Stromal cell of bone marrow (primary cell): ENCODE data around the gene FGD6.
"Not testable (repeated sequence)": the region's sequence is repeated elsewhere in the genome, so short reads cannot be mapped to it uniquely, and the experiment has no call there.

Source experiments
- DNase-seq: peaks from one replicate; pipeline ENCODE4 v3.0.0-alpha.2; 2012; ENCODE audit warnings: low read depth

Gene FGD6

GRCh38 chr12:95178136-95178535, 39.1 kb downstream of the FGD6 start:
- no peak for DNase-seq

DNA sequence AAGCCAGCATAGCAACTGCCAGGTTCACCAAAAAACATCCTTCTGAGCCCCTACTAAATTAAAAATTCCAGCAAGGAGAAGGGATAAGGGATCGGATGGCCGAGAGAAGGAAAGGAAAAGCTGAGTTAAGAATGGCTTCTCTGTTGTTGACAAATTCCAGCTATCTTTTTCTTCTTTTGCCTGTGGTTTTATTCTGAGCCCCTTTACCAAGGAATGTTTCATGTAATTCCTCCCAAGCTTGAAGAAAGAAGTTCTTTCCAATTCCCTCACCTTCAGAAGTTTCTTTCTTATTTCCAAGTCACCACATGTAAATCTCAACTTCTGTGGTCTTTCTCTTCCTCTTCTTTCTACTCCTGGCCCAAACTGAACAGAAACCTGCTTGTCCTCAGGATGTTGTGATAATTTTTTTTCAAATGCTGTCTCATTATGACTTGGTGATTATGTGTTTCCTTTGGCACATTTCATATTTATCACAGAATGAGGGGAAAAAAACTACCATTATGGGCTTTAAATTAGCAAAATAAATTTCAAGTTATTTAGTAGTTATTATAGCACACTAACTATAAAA, 40.0 kb downstream of the FGD6 start:
- DNase-seq: no peak

- peak; percentile 14 for DNase-seq
Observed at GRCh38 chr12:95173392-95174251, 43.6 kb downstream of the FGD6 start.

DNA sequence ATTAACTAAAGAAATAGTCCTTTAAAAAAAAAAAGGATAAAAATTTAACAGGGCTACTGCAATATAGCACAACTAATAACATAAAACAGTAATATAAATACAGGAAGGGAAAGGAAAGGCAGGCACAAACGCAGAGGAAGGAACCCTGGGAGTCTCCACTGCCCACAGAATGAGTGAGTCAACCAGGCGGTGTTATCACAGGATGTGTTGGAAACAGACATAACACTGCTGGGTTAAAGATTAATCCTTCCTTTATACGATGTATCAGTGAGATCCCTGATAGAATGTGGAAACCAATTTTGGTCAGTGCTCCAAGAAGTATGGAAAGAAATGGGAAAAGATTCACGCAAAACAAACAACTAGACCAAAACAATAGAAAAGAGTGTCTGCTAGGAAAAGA, 47.9 kb downstream of the FGD6 start:
- peak; percentile 62 for DNase-seq

GRCh38 chr12:95168746-95169145, 48.5 kb downstream of the FGD6 start:
- no peak for DNase-seq

- no peak for DNase-seq
Observed at GRCh38 chr12:95164656-95165055, 52.6 kb downstream of the FGD6 start.

GRCh38 chr12:95158919-95159318, 58.3 kb downstream of the FGD6 start:
- no peak for DNase-seq

DNA sequence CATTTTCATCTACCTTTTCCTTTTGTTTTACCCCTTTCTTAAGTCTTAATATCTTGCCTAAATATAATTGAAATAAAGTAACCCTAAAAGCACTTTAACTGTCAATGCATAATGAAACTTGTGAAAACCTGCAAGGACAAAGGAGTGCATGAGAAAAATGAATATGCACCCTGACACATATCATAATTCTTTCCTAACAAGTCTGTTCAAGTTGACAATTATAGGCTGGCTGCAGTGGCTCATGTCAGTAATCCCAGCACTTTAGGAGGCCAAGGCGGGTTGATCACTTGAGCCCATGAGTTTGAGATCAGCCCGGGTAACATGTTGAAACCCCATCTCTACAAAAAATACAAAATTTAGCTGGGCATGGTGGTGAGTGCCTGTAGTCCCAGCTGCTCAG, 65.4 kb downstream of the FGD6 start:
- DNase-seq: no peak

DNA sequence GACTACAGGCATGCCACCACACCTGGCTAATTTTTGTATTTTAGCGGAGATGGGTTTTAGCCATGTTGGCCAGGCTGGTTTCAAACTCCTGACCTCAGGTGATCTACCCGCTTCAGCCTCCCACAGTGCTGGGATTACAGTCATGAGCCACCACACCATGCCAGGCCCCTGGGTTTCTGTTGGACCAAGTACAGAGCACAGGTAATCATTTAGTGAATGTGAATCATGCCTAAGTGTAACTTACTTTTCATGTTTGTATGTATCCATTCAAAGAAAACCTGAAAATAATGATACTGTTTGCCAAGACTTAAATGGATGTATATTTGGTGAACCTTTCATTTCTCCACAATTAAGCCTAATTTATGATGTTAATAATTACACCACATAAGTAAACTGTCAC, 65.9 kb downstream of the FGD6 start:
- DNase-seq: no peak

DNA sequence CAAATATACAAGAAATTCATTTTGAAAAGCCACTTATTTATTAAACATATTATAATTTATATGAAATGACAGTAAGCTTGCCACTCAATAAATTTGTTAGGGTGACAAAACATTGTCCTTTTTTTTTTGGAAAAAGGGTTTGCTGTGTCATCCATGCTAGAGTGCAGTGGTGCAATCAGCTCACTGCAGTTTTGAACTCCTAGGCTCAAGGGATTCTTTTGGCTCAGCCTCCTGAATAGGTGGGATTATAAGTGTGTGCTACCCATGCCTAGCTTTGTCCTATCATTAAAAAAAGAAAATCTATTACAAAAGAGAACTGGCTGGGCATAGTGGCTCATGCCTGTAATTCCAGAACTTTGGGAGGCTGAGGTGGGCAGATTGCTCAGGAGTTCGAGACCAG, 66.8 kb downstream of the FGD6 start:
- DNase-seq: no peak

DNA sequence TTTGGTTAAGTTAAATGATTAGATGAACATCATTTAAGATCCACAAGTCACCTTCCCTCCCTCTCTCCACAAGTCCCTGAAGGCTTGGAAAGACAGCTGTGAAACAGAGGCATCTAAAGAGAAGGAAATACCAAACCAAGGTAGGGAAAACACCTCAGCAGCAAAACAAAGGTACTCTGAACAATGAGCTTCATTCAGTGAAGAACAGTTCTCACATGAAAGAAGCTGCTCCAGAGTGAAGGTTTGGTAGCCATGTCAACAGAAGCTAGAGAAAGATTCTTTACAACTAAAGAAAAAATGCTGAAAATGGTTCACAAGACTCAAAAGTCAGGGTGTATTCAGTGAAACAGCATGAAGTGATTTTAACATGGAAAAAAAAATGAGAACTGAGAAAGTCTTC, 69.4 kb downstream of the FGD6 start:
- DNase-seq: no peak

- DNase-seq: no peak
Observed at GRCh38 chr12:95146769-95147168, 70.5 kb downstream of the FGD6 start.

DNA sequence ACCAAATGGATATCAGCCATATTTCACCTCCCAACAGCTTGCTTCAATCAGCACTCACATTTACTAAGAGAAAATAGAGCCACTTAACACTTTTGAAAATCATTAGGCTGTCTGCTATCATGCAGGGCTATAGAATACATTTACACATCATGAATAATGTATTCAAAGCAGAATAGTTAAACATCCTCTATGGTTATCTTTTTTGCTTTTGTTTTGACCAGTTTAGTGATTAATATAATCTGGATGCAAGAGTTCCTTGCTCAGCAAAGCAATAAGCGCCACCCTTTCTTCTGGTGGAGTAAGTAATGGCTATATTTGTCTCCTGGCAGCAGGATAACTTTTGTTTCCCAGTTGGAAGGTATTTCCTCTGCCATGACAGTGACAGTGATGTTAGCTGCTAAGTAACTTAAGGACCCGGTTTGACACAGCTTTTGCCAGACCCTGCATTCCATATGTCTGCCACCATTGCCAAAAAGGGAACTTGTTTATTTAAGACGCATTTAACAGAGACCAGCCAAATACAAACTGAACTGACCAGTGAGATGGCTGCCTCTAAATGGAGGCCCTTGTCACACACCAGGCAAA, 73.6 kb downstream of the FGD6 start:
- DNase-seq: no peak

DNA sequence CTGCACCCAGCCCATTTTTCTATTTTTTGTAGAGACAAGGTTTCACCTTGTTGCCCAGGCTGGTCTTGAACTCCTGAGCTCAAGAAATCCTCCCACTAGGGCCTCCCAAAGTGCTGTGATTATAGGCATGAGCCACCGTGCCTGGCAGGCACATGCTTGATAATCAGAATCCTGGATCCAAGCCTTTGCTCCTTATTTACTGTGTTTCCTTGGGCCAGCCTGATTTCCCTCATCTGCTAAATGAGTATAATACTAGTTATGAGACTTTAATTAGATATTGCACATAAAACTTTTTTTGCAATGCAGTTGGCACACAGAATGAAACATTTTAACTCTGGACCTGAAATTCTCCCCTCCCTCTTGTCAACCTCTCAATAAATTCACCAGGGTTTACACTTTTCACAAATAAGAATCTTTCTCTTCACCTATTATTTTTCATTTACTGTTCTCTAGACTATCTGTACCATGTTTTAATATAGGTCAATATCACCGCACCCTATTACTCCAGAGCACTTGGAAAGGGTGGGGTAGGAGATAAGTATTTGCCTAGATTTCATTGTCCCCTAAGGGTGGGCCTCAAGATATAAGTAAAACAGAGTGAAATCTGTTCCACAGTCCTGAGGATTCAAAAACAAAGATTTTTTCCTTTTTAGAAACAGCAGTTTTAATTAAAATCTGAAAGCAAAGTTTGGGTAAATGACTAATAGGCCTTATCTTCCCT, 74.7 kb downstream of the FGD6 start:
- no peak for DNase-seq

DNA sequence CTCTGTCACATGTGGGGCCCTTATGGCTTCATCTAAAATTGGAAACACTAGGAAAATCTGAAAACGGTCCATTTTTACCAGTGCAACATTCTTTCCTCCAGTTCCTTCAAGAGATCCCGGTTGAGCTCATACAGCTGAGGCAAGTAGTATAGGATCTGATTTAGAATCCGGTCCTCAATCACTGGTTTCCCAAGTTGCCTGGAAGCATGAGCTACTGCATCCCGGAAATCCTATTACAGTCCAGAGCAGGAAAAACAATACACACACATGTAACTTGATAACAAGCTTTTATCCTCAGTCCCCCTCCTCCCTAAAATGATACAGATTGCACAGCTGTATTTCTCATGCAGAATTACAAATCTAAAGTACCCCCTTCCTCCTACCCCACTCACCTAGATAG, 76.0 kb downstream of the FGD6 start:
- DNase-seq: no peak

DNA sequence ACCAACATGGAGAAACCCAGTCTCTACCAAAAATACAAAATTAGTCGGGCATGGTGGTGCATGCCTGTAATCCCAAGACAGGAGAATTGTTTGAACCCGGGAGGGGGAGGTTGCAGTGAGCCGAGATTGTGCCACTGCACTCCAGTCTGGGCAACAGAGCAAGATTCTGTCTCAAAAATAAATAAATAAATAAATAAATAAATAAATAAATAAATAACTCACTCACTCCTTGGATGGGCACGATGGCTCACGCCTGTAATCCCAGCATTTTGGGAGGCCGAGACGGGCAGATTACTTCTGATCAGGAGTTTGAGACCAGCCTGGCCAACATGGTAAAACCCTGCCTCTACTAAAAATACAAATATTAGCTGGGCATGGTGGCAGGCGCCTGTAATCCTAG, 79.2 kb downstream of the FGD6 start:
- not testable (repeated sequence) for DNase-seq

GRCh38 chr12:95136598-95136997, 80.7 kb downstream of the FGD6 start:
- no peak for DNase-seq

DNA sequence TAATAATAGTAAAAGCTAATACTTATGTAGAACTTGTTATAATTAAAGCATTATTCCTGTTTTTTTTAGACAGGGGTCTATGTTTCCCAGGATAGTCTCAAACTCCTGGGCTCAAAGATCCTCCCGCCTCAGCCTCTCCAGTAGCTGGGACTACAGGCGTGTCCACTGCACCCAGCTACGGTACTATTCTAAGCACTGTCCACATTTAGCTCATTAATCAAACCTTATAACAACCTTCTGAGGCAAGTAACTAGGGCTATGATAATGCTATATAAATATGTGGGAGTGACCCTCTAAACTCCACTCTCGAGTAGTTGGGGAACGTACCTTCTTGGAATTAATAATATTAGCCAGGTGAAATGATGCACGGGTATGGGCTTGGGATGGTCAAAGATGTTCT, 83.2 kb downstream of the FGD6 start:
- DNase-seq: no peak

DNA sequence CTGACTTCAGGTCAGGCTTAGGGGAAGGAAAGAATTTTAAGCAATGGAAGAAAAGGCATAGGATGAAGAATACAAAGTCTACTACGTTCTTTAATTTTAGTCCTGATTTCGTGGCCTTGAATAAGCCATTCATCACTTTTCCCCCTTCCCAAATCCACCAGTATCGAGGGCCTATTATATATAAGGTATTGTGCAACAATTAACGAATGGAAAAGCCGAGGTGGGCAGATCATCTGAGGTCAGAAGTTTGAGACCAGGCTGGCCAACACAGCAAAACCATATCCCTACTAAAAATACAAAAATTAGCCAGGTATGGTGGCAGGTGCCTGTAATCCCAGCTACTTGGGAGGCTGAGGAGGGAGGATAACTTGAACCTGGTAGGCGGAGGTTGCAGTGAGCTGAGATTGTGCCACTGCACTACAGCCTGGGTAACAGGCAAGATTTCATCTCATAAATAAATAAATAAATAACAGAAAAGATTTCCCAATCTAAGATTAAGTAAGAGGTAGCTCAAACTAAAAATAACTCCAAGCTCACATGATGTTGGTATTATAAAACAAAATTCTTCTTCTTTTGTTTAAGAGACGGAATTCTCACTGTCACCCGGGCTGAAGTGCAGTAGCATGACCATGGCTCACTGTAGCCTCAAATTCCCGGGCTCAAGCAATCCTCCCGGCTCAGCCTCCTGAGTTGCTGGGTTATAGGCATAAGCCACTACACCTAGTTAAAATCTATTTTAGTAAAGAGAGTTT, 85.5 kb downstream of the FGD6 start:
- DNase-seq: no peak

- DNase-seq: no peak
Observed at GRCh38 chr12:95130096-95130495, 87.2 kb downstream of the FGD6 start.

DNA sequence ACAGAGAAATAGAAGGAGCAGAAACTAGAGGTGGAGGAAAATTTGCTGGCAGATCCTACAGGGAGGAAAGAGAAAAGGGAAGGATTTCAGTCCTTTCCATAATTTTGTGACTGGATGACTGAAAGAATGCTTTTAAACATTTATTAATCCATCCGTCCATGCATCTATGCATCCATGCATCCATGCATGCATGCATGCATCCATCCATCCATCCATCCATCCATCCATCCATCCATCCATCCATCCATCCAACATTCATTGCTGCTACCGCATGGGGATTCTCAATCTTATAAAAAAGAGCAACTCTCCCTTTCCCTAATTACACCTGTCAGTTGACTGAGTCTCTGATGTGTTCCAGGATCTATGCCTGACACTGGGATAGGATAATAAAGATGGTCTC, 88.2 kb downstream of the FGD6 start:
- no peak for DNase-seq

- DNase-seq: no peak
Observed at GRCh38 chr12:95126736-95127135, 90.5 kb downstream of the FGD6 start.
